Nucleus accumbens (tissue), 56 donors: Measurements from ENCODE around the gene KRTAP27-1.

Experiments used
- DNase-seq, 56 donors: peaks; one replicate each; lab custom pipeline; 2025; lab: John Stamatoyannopoulos, UW

KRTAP27-1 gene, protein sequence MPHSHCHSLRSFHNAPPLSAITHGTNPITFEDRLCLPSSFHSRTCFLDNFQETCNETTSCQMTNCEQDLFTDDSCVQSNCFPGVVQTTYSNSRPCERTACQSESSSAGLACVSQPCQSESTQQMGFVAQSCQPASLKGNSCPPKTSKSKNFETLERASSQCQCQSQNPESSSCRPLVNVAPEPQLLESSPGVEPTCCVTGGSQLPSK

DNA sequence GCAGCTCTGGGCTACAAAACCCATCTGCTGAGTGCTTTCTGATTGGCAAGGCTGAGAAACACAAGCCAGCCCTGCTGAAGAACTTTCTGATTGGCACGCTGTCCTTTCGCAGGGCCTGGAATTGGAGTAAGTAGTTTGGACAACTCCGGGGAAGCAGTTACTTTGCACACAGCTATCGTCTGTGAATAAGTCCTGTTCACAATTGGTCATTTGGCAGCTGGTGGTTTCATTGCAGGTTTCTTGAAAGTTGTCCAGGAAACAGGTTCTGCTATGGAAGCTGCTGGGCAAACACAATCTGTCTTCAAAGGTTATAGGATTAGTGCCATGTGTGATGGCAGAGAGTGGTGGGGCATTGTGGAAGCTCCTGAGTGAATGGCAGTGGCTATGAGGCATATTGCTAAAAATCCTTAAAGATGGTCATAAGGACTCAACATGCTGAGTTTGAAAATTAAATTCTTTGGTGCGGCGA is at the start of gene KRTAP27-1:
KRTAP27-1 (minus strand) TSS at position 419 of the 469 bp plus-strand sequence; CDS start at position 393, 26 bp downstream.
- no peak for DNase-seq

DNA sequence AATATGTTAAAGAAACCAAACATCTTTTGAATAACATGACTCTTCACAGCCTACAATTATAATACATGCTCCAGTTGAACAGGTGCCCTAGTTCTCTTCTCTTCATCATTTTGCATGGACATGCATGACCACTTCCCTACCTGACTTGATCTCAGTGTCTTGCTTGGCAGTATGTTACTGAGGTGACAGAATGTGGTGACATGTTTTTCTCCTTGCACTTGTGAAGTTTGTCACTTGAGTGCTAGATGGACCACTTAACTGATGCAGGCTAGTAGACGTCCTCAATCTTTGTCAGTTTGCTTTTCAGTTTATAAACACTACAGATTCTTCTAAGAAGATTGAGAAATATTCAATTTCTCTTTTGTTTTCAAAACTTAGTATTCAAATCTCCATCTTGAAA is 44.7 kb upstream of the KRTAP27-1 start:
- DNase-seq, result no peak

DNA sequence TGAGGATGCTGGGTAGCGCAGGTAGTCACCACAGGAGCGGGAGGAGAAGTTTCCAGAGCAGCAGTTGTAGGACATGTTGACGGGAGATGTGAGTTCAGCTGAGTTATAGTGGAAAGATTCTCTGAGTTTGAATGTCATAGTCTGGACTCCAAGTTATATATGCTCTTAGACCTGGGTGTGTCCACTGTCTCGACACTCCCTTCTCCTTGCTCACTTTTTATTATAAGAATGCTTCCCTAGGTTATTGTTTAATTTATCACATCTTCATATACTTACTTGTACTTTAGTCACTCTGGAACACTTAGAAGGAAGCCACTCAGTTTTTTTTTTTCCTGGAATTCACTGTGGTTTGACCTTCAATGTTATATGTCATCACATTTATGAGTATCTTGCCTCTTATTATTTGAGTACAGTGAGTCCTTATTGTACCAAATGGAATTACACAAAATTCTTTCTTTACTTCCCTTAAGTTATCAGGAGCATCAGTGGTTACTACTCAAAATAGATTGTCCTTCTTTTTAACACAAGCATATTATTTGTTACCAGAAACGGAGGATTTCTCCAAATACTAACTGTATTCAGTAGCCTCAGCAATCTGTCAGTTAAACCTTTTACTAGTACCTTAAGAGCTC is 34.8 kb upstream of the KRTAP27-1 start, which contains the start of gene KRTAP13-2:
KRTAP13-2 (minus strand) TSS at position 133 of the 632 bp plus-strand sequence; CDS start at position 75, 58 bp downstream.
- no peak for DNase-seq

DNA sequence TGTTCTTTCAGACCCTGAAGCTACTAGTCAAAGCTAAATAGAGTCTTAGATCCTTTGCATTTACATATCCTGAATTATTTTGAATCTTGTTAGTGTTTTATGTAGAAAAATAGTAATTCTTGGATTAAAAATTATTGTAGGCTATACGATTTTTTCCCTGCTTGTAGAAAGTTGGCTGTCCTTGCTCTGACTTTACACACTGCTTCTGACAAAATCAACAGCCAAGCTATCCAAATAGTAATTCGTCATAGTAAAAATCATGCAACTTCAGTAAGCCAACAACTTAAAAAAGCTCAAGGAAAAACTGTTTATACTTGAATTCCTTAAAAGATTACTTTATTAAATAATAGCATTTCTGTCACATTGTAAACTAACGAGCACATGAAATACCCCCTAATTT is 18.4 kb upstream of the KRTAP27-1 start:
- no peak for DNase-seq

DNA sequence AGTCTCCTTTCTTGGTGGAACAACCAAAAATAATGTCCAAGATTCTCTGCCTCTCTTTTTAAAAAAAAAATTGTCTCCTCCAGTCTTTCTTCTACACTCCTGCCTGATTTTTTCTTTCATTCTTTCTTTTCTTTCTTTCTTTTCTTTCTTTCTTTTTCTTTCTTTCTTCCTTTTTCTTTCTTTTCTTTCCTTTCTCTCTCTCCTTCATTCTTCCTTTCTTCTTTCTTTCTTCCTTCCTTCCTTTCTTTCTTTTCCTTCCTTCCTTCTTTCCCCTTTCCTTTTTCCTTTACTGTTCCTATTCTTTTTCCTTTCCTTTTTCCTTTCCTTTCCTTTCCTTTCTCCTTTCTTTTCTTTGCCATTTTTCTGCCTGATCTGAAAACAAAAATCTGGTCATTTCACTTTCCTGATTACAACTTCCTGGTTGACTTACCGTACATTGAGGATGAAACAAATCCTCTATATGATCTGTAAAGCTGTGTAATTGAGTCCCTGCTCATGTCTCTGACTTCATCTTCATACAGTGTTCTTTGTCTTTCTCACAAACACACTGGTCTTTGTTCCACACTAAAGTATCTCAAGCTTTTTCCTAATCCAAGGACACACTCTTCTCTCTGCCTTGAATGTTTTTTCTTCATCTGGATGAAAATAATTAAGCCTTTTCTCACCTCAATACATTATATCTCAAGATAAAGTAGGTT is 17.0 kb upstream of the KRTAP27-1 start:
- no peak for DNase-seq

DNA sequence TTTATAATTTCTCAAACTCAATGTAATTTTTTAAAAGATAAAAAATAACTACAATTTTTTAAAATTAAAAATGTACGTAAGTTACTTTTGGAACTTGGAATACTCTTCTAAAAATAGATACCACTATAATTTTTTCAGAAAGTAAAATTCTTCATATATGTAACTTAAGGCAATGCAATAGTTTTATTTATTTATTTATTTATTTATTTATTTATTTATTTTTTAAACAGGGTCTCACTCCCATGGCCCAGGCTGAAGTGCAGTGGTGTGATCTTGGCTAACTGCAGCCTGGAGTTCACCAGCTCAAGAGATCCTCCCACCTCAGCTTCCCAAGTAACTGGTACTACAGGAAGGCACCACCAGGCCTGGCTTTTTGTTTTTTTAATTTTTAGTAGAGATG is 14.0 kb upstream of the KRTAP27-1 start:
- DNase-seq, result no peak

DNA sequence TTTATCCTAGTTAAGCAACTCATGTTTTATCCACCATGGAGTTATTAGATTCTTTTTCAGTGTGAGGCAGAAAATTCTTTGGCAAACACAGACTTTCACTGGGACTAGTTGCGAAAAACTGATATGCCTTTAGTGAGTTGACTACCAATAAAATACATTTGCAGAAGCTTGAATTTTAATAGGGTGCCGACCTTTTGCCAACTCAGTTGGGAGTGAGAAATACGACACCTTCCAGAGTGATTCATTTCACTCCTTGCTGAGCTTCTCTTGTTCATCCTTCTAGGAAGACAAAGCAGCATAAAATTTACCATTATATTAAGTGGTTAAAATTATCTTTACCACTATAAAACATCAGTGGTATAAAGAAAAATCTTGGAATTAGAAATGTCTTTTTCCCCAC is 12.1 kb upstream of the KRTAP27-1 start:
- no peak for DNase-seq

DNA sequence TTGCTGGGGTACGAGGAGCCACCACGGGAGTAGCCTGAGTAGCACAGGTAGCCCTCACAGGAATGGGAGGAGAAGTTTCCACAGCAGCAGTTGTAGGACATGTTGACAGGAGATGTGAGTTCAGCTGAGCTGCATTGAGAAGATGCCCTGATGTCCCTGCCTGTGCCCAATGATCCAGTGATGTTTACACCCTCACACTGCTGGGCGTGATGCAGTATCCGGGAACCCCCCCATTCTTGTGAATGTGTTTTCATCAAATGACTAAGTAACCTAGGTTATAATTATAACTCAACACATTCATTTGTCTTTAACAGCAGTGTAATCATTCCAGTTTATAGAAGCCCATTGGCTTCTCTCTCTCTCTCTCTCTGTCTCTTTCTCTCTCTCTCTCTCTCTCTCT is 11.0 kb upstream of the KRTAP27-1 start, which contains the start of gene KRTAP23-1:
KRTAP23-1 (minus strand) TSS at position 101 of the 400 bp plus-strand sequence; CDS start at position 101, 0 bp downstream.
- no peak for DNase-seq

DNA sequence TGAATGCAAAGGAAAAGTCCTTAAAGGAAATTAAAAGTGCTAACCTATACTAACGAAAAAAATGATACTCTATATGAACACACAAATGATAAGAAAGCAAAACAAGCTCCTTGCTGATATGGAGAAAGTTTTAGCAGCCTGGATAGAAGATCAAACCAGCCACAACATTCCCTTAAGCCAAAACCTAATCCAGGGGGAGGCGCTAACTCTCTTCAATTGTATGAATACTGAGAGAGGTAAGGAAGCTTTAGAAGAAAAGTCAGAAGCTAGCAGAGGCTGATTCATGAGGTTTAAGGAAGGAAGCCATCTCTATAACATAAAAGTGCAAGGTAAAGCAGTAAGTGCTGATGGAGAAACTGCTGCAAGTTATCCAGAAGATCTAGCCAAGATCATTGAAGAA is 7.5 kb upstream of the KRTAP27-1 start:
- no peak for DNase-seq

DNA sequence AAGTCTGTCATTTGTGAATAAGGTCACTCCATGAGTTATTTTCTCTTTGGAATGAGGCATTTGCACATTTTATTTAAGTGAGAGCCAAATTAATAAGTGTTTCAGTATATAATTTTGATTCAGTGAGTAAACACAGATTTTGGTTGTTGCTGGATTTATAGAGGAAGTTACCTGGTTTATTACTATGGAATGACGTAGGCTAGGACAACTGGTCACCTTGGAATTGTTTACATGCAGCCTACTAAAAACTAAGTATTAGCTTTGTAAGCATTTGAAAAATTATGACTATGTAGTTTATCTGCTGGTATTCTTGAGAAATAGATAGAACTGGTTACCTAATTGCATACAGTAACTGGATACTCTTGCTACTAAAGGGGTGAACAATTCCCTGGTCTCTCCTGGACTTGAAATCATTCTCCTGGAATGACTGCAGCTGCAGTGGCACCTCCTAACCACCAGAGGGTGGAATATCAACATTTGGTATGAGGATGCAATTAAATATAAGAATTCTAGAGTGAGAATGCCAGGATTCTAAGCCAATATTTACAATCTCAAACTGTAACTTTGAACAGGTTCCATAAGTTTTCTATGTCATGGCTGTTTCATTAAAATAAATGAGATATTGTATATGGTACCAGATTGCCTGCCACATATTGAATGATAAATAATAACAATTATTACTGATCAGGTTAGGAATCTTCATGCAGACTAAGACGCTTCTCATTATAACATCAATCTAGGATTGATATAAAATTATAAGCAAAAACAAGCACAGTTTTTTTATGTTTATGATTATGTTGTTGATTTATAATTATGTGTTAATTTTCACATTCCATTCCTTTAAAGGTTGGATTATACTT is 3.5 kb upstream of the KRTAP27-1 start:
- DNase-seq, result peak in 13 of 56 donors; percentile 1 to 52 (median 7)

DNA sequence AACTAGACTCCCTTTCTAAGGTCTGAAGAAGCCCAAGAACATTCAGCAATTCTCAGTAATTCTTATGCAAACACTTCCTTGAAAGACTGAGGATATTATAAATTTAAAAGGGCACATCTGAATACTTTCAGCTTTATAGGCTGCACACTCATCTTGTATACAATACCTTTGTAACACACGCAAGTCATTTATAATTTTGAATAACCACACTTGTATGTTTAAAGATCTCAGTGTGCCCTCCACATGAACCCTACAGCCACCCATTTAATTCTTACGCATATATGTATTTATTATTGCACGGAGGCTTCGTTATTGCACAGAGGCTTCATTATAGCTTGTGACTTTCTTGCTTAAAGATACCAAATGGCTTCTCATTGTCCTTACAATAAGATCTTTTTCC is 1.2 kb upstream of the KRTAP27-1 start:
- no peak for DNase-seq

DNA sequence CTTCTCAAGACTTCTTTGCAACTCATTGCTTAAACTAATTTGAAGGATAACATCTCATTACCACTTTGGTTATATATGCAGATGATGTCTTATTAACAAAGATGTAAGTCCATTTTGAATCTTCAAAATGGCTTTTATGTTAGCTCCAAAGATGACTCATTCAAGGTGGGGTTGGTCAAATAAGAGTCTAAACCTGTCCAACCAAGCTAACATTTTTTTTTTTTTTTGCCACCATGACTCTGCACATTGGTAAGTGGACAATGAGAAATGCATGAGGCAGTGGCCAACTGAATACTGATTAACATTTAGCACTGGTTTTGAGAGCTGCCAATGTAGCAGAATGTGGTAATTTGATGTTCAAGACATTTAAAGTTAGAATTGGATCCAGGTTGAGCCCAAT is 278 bp upstream of the KRTAP27-1 start:
- no peak for DNase-seq

DNA sequence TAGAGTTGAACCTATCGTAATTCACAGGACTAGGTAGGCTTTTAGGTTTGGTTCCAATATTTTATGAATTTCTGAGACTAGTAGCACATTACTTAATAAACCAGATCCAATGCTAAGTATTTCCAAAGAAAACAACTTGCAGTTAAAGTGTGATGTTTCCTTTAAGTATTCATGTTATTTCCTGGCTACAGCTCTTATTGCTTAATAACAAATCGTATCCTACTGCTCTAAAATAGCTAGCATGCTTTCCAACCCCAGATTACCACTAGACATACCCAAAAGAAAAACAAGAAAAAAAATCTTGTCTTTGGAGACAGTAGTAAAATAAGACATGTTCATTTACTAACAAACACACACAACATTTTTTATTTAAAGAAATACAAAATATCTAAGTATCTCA is 898 bp downstream of the KRTAP27-1 start:
- DNase-seq, result no peak

DNA sequence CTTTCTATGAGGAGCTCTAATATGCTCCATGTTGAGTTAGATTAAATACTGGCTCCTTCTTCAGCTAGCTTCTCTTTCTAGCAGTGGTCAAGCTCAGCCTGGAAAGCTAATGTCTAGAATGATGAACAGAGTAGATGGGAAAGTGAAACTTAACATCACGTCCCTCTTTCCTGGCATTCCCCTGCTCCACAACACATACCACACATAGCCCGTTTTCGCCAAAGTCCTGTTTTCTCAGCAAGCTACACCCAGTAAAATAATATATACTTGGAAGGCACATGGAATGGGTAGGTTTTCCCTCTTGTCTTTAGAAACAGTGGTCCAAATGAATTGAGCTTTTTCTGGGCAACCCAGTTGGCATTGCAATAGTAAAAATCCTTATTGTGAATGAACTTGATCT is 3.8 kb downstream of the KRTAP27-1 start:
- DNase-seq, result no peak

DNA sequence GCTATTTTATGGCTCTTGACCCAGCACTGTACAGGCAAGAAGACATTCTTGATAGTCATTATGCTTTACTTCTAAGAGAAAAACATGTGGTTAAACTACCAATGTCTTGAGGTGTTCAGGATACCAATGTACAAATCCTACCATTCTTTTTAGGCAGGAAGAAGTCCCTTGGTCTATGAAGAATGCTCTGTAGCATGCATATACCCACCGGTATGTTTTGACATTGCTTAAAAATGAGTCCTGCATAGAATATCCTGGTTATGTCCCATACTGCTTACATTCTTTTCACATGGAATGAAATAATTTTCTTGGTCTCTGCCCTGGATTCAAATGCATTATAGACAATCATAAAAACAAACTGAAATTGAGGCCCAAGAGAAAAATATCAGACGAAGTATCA is 4.8 kb downstream of the KRTAP27-1 start:
- DNase-seq, result no peak

DNA sequence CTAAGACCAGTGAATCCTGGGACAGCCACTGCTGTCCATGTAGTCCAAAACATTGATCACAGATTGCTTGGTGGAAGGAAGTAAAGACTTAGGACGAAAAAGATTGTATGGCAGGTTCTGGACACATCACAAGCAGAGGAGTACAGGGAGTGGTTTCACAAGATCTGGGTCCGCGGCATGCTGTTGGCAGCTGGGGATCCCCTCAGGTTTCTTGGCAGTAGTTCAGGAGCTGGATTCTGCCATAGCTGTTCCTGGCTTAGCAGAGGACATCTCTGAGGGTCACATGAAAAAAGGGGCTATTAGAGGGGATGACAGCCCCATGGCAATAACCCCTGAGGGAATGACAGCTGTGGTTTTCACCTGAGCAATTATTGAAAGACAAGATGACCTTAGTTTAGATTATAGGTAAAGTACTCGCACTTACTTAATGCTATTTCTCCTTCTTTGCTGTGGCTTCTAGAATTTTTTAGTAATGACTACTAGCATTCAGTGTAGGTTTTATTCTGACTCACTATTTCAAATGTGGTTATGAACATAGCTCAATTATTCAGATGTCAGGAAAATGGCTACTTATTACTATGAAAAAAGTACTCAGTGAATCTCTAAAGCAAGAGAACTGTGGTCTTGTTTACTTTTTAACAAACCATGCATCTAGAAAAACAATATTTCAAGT is 8.2 kb downstream of the KRTAP27-1 start:
- no peak for DNase-seq

DNA sequence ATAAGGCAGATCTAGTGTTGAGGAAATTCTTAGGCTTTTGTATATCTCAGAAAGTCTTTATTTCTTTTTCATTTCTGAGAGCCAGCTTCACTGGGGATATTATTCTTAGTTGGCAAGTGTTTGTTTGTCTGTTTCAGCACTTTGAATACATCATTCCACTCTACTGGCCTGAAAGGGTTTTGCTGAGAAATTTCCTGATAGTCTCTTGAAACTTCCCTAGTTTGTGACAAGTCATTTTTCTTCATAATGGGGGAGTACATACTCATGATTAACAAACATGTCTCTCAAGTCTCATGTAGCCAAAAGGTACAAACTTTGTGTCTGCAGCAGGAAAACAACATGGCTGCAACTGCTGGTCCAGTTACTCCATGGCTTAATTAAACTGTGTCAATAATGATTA is 11.1 kb downstream of the KRTAP27-1 start:
- DNase-seq, result no peak

DNA sequence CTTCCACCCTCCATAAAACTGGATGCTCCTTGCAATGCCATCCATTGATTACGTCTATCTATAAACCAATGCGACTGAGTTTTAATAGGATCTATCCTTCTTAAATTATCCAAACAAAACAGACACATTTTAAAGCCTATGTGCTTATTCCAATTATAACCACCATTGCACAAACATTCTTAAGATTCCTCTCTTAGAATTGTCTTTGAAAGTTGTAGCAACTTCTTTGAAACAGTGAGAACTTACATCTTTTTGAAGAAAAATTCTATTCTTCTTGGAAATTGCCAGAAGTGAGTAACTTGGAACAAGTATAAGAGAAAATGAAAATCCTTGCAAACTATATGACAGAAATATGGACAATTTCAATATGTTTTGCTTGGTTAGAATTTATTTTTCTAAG is 17.3 kb downstream of the KRTAP27-1 start, which contains the start of gene KRTAP26-1:
KRTAP26-1 (minus strand) TSS at position 101 of the 400 bp plus-strand sequence. CDS start 280 bp downstream, outside the sequence.
- no peak for DNase-seq

DNA sequence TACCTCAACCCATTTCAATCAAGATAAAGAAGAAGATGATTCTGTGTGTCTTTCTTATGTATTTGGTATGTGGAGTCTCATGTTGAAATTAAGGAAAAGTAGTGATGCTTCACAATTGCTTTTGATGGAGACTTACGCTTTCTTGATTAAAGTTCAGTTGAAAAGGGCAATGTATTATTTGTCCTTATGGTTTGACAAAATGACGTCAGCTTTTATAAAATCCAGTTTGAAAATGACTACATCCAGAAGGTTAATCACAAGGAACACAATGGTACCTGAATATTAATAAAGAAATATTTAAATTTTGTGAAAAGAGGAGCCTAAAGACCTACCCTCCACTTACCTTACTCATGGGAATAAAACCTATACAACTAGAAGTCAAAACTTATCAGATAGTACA is 21.8 kb downstream of the KRTAP27-1 start:
- no peak for DNase-seq

DNA sequence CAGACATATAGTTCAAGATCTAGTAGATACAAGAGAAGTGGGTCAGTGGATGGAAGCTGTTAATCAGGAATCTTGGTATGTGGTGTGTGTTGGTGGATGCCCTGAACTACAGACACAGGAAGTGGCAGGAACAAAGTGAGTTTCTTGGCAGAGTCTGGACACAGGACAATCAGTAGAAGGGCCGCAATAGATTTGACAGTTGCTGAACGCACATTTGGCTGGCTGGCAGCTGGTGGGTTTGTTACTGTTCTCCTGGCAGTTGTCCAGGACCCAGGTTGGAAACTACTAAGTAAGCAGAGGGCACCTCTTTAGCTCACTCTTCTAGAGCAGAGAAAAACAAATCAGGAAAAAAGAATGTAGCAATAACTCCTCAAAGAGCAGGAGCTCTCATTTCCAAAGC is 30.6 kb downstream of the KRTAP27-1 start:
- no peak for DNase-seq
